ENCODE results near the gene AAGAB.

DNA sequence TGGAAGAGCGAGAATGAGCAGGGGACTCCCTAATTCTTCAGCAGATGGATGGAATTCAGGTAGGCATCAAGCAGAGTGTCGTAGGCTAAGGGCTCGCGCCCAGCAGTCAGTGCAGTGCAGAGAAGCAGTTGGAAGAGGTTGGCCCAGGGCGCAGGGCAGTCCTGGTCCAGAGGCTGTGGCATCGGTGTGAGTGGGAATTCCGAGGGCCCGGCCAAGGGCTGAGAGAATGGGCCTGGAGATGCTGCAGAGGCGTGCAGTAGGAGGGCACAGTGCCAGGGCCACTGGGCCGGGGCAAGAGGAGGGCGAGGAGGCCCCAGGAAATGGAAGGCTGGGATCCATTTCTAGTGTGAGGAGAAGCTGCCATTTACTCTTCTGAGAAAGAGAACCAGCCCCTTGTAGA, 74.4 kb downstream of the AAGAB start:
- TF ChIP-seq, protein P1, sequence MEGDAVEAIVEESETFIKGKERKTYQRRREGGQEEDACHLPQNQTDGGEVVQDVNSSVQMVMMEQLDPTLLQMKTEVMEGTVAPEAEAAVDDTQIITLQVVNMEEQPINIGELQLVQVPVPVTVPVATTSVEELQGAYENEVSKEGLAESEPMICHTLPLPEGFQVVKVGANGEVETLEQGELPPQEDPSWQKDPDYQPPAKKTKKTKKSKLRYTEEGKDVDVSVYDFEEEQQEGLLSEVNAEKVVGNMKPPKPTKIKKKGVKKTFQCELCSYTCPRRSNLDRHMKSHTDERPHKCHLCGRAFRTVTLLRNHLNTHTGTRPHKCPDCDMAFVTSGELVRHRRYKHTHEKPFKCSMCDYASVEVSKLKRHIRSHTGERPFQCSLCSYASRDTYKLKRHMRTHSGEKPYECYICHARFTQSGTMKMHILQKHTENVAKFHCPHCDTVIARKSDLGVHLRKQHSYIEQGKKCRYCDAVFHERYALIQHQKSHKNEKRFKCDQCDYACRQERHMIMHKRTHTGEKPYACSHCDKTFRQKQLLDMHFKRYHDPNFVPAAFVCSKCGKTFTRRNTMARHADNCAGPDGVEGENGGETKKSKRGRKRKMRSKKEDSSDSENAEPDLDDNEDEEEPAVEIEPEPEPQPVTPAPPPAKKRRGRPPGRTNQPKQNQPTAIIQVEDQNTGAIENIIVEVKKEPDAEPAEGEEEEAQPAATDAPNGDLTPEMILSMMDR (IDR thresholded peaks at IDR 0.05): no peak
- no peak for TF ChIP-seq POLR2A (IDR thresholded peaks at IDR 0.05)

Data from testis (tissue), 2 donors.